Measurements from ENCODE around the gene RNF212. TPM values are rescaled to one million over a fixed set of nuclear protein-coding genes. Genes with fewer than 3 reads are reported as not detected.

The RNF212 gene
- total and polyA plus RNA-seq, 9 of the 15 experiments (the other 6 are each of a cell fraction or from before 2014, with no cell fraction given), result 0.04 TPM; not detected in 8

DNA sequence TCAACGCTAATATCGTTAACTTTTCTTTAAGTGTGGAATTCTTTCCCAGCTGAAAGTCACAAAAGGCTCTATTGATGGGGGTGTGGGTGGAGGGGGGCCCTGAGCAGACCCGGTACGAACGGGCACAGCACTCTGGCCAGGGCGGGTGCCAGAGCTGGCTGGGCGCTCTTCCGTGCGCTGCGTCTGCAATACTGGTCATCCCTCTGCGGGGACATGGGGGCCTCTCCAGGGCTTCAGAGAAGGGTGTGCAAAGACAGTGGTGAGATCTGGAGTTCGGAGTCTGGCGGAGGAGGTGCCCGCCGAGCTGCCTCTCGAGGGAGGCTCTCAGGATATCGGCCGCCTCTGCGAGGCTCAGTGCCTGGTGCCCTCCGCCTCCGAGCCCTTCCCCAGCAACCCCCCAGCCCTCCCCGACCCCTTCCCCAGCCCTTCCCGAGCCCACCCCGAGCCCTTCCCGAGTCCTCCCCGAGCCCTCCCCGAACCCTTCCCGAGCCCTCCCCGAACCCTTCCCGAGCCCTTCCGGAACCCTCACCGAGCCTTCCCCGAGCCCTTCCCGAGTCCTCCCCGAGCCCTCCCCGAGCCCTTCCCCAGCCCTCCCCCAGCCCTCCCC lies 67.7 kb downstream of the RNF212 start (continued):
- TF ChIP-seq ARID4B (CRISPR knock-in tag; IDR thresholded peaks at IDR 0.05) (no peak), NR3C1 (CRISPR knock-in tag; IDR thresholded peaks at IDR 0.05) (no peak), NR2C2 (CRISPR knock-in tag; IDR thresholded peaks at IDR 0.05) (no peak), NR2C2 (tag; IDR thresholded peaks at IDR 0.05) (no peak), HNRNPH1 (optimal IDR thresholded peaks at IDR 0.05; ENCODE audit: low read depth, low read length) (no peak), WHSC1 (IDR thresholded peaks at IDR 0.05; ENCODE audit: low read length) (no peak), ZNF583 (CRISPR knock-in tag; IDR thresholded peaks at IDR 0.05) (no peak)
- TF ChIP-seq, protein P1, sequence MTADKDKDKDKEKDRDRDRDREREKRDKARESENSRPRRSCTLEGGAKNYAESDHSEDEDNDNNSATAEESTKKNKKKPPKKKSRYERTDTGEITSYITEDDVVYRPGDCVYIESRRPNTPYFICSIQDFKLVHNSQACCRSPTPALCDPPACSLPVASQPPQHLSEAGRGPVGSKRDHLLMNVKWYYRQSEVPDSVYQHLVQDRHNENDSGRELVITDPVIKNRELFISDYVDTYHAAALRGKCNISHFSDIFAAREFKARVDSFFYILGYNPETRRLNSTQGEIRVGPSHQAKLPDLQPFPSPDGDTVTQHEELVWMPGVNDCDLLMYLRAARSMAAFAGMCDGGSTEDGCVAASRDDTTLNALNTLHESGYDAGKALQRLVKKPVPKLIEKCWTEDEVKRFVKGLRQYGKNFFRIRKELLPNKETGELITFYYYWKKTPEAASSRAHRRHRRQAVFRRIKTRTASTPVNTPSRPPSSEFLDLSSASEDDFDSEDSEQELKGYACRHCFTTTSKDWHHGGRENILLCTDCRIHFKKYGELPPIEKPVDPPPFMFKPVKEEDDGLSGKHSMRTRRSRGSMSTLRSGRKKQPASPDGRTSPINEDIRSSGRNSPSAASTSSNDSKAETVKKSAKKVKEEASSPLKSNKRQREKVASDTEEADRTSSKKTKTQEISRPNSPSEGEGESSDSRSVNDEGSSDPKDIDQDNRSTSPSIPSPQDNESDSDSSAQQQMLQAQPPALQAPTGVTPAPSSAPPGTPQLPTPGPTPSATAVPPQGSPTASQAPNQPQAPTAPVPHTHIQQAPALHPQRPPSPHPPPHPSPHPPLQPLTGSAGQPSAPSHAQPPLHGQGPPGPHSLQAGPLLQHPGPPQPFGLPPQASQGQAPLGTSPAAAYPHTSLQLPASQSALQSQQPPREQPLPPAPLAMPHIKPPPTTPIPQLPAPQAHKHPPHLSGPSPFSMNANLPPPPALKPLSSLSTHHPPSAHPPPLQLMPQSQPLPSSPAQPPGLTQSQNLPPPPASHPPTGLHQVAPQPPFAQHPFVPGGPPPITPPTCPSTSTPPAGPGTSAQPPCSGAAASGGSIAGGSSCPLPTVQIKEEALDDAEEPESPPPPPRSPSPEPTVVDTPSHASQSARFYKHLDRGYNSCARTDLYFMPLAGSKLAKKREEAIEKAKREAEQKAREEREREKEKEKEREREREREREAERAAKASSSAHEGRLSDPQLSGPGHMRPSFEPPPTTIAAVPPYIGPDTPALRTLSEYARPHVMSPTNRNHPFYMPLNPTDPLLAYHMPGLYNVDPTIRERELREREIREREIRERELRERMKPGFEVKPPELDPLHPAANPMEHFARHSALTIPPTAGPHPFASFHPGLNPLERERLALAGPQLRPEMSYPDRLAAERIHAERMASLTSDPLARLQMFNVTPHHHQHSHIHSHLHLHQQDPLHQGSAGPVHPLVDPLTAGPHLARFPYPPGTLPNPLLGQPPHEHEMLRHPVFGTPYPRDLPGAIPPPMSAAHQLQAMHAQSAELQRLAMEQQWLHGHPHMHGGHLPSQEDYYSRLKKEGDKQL (CRISPR knock-in tag; IDR thresholded peaks at IDR 0.05; ENCODE audit: borderline replicate concordance), result no peak

All from K562 (cell line).